PFSK-1 (cell line): ENCODE results near the gene BCAS3.

ENCODE experiments used
- FOXP2 ChIP-seq: optimal IDR thresholded peaks from 2 replicates; pipeline ENCODE3; 2011; ENCODE audit warnings: borderline replicate concordance, control low read depth, inconsistent platforms; ENCODE audit not compliant: insufficient read depth; ENCODE audit errors: extremely low read length, extremely low read depth
- POLR2AphosphoS5 ChIP-seq: IDR thresholded peaks from 2 replicates; pipeline ENCODE4 v1.6.1; 2012; ENCODE audit warnings: low read depth, mild to moderate bottlenecking, control low read depth, low read length, moderate library complexity
- SIN3A ChIP-seq: IDR thresholded peaks from 2 replicates; pipeline ENCODE4 v1.6.1; 2012; ENCODE audit warnings: mild to moderate bottlenecking, low read length, moderate library complexity, borderline replicate concordance; ENCODE audit not compliant: insufficient read depth
- TAF1 ChIP-seq: IDR thresholded peaks from 2 replicates; pipeline ENCODE4 v1.6.1; 2012; ENCODE audit warnings: low read length, control low read depth, borderline replicate concordance; ENCODE audit not compliant: insufficient read depth
- TF ChIP-seq, protein P1 (sequence below), 2 experiments: IDR thresholded peaks; 2 replicates each; pipeline versions ENCODE4 v1.6.1 to v1.8.0; 2011 to 2012; ENCODE audit warnings: low read depth in 2 of 2, low read length in 2 of 2, control low read depth in 1 of 2, inconsistent platforms in 1 of 2, mild to moderate bottlenecking in 1 of 2, moderate library complexity in 1 of 2; ENCODE audit not compliant: insufficient read depth in 1 of 2

The BCAS3 gene

DNA sequence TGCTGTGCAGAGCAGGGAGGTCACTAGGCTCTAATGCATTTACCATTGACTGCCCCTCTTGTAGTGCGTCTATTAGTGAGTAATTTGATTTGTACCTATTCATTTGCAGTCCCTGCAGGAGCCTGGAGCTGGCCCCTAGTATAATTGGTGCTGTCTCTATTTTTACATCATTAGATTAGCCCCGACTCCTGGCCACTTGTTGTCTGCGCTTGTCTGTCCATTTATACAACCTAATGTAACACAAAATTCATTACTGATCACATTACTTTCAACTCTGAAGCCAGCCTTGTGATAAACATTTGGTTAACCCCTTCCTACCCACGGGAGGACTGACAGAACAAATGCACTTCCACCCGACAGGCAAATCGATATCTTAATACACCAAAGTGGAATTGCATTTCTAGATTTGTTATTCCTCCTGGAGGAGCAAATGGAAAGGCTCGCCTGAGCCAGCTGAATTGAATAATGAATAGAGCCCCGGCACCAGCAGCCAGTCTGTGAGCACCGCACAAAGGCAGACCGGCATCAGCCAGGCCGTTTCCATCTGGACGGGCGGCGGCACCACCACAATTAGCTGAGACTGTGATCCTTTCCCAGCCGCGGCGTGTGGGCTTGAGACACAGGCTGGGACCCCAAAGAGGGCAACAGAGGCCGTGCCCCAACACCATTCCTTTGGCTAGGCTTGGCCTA is 703.3 kb downstream of the BCAS3 start:
- TF ChIP-seq POLR2AphosphoS5 (no peak), FOXP2 (no peak)
- TF ChIP-seq, protein P1, sequence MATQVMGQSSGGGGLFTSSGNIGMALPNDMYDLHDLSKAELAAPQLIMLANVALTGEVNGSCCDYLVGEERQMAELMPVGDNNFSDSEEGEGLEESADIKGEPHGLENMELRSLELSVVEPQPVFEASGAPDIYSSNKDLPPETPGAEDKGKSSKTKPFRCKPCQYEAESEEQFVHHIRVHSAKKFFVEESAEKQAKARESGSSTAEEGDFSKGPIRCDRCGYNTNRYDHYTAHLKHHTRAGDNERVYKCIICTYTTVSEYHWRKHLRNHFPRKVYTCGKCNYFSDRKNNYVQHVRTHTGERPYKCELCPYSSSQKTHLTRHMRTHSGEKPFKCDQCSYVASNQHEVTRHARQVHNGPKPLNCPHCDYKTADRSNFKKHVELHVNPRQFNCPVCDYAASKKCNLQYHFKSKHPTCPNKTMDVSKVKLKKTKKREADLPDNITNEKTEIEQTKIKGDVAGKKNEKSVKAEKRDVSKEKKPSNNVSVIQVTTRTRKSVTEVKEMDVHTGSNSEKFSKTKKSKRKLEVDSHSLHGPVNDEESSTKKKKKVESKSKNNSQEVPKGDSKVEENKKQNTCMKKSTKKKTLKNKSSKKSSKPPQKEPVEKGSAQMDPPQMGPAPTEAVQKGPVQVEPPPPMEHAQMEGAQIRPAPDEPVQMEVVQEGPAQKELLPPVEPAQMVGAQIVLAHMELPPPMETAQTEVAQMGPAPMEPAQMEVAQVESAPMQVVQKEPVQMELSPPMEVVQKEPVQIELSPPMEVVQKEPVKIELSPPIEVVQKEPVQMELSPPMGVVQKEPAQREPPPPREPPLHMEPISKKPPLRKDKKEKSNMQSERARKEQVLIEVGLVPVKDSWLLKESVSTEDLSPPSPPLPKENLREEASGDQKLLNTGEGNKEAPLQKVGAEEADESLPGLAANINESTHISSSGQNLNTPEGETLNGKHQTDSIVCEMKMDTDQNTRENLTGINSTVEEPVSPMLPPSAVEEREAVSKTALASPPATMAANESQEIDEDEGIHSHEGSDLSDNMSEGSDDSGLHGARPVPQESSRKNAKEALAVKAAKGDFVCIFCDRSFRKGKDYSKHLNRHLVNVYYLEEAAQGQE (IDR thresholded peaks at IDR 0.05; ENCODE audit: insufficient read depth in 1 of 2, low read depth in 2 of 2, low read length in 2 of 2), result no peak

GRCh38 chr17:61381537-61381936 is 703.9 kb downstream of the BCAS3 start:
- no peak for TF ChIP-seq POLR2AphosphoS5
- TF ChIP-seq SIN3A, result no peak
- TF ChIP-seq TAF1, result no peak
- TF ChIP-seq, protein P1 (IDR thresholded peaks at IDR 0.05; ENCODE audit: insufficient read depth in 1 of 2, low read depth in 2 of 2, low read length in 2 of 2), result no peak
- TF ChIP-seq FOXP2, result no peak

DNA sequence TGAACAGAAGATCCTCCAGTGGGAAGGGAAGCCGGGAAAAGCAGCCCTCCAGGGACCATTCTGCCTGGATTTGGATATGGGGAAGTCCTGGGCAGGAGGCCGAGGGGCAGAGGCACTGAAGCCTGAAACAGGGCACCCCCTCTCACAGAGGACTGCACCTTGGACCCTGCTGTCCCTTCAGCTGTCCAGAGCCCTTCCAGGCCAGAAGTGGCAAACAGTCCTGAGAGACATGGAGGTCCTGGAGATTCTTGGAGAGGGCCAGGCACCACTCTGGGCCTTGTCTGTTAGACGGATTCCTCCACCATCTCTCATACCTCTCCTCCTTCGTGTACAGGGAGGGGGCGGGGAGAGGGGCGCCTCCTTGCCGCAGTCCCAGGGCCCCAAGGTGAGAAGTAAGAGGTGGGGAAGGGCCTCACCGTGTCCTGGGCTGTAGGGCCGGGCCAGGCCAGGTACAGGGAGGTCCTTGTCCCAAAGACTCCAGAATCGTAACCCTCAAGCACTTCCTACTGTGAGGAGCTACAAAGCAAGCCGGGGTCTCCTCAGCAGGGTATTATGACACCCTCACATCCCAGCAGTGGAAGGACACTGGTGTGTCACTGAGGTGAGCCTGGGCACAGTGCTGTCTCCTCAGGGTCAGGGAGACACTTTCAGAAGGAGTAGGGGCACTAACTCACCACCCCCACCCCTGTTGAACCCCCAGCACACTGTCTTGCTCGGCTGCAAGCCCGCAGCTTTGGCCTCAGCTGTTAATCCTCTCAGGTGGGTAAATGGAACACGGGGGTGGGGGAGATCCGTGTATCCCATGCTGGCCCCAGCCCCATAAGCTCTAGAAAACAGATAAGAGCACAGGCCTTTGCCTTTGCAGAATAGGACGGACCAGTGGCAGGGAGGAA is 705.4 kb downstream of the BCAS3 start:
- TF ChIP-seq FOXP2 (no peak), TAF1 (no peak), SIN3A (no peak), POLR2AphosphoS5 (no peak)
- TF ChIP-seq, protein P1 (IDR thresholded peaks at IDR 0.05; ENCODE audit: insufficient read depth in 1 of 2, low read depth in 2 of 2, low read length in 2 of 2), result no peak

GRCh38 chr17:61383689-61384201 is 706.1 kb downstream of the BCAS3 start:
- no peak for TF ChIP-seq TAF1
- TF ChIP-seq POLR2AphosphoS5, result no peak
- TF ChIP-seq FOXP2, result no peak
- TF ChIP-seq, protein P1 (IDR thresholded peaks at IDR 0.05; ENCODE audit: insufficient read depth in 1 of 2, low read depth in 2 of 2, low read length in 2 of 2), result no peak
- no peak for TF ChIP-seq SIN3A
